NCI-H1092 (cell line): ENCODE measurements around the gene AVPR1A.

Experiments used
- DNase-seq: peaks from one replicate; lab custom pipeline; 2025; lab: John Stamatoyannopoulos, UW

The AVPR1A gene

GRCh38 chr12:63093711-63094110 lies 57.3 kb downstream of the AVPR1A start:
- no peak for DNase-seq

- no peak for DNase-seq
These were observed 57.9 kb downstream of the AVPR1A start for GRCh38 chr12:63093084-63093483.
